ENCODE results near the gene SHISA4. TPM values are rescaled to one million over a fixed set of nuclear protein-coding genes. Genes with fewer than 3 reads are reported as not detected.
"Not testable (repeated sequence)": the region's sequence is repeated elsewhere in the genome, so short reads cannot be mapped to it uniquely, and the experiment has no call there.

SHISA4 gene, protein sequence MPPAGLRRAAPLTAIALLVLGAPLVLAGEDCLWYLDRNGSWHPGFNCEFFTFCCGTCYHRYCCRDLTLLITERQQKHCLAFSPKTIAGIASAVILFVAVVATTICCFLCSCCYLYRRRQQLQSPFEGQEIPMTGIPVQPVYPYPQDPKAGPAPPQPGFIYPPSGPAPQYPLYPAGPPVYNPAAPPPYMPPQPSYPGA
- total RNA-seq = 123 TPM
- long read RNA-seq, transcript SHISA4-202 (5 exons, 914 nt) = minor isoform, 20 of 107 reads
- long read RNA-seq, transcript SHISA4-201 (5 exons, 1,341 nt) = major isoform, 45 of 107 reads
- long read RNA-seq, partial matches to known transcripts = 37 of 107 reads
- long read RNA-seq, other reads (novel, unspliced or antisense) = 5 of 107 reads

DNA sequence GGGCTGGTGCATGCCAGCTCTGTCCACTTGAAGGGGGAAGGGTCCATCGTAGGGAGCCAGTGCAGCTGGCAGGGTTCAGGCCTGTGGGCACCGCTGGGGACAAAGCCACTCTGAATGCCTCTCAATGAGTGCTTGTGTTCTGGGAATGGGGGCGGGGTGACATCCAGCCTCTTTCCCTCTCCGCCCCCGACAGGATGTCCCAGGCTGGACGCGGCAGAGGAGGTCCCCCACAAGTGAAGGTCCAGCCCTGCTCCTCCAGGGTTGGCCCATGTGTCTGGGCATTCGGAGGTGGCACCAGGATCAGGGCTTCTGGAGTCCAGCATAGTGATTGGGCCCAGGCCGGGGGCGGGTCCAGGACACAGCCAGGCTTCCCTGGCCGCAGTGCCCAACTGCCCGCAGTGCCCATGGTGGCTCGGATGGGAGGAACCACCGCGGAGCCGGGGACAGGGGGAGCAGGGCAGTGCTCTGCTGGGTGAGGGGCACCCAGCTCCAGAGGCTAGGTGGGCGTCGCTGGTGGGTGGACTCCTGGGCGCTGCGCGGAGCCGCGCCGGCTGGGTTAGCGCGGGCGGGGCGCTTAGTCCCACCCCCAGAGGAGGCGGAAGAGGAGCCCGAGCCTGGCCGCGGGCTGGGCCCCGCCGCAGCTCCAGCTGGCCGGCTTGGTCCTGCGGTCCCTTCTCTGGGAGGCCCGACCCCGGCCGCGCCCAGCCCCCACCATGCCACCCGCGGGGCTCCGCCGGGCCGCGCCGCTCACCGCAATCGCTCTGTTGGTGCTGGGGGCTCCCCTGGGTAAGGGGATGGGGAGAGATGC lies at the start of gene SHISA4:
SHISA4 (plus strand) TSS at position 617 of the 808 bp plus-strand sequence; CDS start at position 714, 97 bp downstream.
- intact Hi-C loops (cut with DNase I) = loop anchor here (5.0 kb wide), 1 partner anchor 219 kb away; no protein-coding TSS in a partner anchor
- peak; percentile 92 for DNase-seq (ENCODE audit: low spot score)

DNA sequence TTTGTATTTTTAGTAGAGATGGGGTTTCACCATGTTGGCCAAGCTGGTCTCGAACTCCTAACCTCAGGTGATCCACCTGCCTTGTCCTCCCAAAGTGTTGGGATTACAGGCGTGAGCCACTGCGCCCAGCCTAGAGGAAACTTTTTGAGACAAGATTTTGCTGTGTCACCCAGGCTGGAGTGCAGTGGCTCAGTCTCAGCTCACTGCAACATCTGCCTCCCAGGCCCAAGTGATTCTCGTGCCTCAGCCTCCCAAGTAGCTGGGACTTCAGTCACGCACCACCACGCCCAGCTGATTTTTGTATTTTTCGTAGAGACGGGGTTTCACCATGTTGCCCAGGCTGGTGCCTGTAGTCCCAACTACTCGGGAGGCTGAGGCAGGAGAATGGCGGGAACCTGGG lies 49.6 kb upstream of the SHISA4 start:
- intact Hi-C loops (cut with DNase I); DNase-seq (ENCODE audit: low spot score): not testable (repeated sequence)

DNA sequence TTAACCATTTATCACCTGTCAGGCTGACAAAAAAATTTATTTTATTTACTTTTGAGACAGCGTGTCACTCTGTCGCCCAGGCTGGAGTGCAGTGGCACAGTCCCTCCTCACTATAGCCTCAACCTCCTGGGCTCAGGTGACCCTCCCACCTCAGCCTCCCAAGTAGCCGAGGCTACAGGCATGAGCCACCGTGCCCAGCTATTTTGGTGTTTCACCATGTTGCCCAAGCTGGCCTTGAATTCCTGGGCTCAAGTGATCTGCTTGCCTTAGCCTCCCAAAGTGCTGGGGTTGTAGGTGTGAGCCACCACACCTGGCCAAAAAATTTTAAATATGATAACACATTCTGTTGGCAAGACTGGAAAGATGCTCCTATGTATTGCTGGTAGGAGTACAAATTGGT lies 48.6 kb upstream of the SHISA4 start:
- intact Hi-C loops (cut with DNase I) = no loop called here
- DNase-seq (ENCODE audit: low spot score) = no peak

DNA sequence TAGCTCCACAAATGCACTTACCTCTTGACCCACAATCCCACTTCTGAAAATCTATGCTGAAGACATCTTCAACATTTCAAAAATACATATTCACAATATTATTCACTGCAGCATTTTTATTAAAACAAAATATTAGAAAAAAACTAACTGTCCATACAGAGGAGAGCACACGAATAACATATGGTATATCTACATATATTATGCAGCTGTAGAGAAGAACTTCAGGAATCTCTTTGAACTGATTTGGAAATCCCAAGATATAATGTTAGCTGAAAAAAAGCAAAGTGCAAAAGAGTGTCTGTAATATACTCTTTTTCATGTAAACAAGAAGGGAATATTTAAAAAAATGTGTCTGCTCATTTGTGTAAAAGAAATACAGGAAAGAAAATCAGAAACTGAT lies 48.2 kb upstream of the SHISA4 start:
- no peak for DNase-seq (ENCODE audit: low spot score)
- intact Hi-C loops (cut with DNase I) = no loop called here

DNA sequence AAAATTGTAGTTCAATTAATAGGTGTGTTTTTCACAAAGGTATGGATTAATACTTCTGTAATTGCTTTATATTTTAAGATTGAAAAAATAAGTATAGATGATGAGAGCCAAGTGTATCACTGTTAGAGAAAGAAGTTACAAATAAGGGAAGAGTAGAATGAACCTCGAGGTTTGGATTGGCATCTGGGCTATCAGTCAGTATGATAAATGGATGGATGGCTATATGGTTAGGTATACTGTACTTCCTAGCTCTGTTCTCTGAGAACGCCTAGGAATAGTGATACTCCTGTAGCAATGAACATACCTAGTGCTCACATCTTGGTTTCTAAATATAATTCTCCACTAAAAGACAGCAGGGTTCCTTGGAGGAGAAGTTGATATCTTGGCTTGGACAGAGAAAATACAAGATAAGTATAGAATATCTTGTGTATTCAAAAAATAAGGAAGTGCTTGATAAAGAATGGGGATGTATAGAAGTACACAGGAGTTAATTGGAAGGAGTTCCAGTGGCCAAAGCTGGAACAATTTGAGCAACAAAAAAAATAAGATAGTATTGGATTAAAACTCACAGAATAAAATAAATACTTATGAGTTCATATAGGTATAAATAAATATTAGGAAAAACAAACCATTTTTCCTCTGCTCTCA lies 47.3 kb upstream of the SHISA4 start:
- no peak for DNase-seq (ENCODE audit: low spot score)
- intact Hi-C loops (cut with DNase I) = no loop called here

DNA sequence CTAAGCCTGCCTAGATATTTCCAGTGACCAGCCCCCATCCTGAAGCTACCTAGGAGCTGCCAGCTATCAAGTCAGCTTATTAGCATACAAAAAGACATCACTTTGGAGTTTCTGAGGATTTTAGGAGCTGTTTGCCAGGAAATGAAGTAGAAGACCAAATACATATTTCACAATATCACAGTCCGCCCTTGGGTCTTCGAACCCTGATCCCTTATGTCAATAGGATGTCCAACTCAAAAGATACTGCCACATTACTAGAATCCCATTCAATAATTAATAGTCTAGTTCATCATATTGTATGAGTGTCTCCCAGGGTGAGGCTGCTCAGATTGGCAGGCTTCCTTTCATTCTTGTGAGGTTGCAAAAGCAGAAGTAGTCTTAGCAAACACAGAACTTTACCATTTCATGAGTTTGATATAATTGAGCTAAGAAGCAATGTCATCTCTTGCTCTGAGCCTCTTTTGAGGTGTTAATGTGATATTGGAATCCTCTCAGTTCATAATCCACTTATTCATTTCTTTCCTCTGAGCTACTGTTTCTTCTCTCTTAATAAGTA lies 46.1 kb upstream of the SHISA4 start:
- intact Hi-C loops (cut with DNase I) = no loop called here
- DNase-seq (ENCODE audit: low spot score) = no peak

DNA sequence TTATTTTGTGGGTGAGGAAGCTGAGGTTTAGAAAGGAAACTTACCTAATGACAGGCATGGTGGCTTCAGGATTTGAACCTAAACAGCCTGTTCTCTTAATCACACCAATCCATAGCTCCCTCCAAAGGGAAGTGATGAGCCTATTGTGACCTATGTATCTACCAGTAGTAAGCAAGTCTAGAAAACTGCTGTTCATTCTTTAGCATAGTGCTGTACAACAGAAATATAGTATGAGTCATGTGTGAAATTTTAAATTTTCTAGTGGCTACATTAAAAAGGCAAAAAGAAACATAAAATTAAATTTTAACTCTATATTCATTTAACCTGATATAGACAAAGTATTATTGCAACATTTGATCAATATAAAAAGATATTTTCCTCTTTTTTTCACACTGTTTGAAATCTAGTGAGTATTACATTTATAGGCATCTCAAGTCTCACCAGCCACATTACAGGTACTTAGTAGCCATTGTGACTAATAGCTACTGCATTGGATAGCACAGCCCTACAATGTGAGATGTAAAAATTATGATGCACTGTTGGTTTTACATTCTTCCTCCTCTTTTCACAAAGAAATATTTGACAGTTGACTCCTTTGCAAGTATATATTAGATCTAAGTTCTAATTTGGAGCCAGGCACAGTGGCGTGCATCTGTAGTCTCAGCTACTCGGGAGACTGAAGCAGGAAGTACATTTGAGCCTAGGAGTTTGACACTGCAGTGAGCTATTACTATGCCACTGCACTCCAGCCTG lies 43.2 kb upstream of the SHISA4 start:
- no peak for DNase-seq (ENCODE audit: low spot score)
- intact Hi-C loops (cut with DNase I) = no loop called here

DNA sequence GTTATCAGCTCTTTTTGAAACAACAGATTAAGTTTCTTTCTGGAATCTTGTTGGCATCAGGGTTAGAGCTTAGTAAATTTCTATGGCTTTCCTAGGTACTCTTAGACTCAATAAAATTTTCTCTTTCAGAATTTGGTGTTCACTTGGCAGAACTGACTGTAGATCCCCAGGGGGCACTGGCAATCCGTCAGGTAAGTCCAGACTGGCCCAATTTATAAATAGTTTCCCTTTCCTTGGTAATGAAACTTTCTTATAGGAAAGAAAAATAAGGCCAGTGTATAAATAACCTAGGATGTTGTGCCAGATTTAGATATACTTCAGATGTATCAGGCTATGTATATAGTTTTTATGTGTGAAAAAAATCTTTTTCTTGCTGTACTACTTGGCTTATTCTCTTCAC lies 41.5 kb upstream of the SHISA4 start:
- intact Hi-C loops (cut with DNase I) = no loop called here
- DNase-seq (ENCODE audit: low spot score) = no peak

DNA sequence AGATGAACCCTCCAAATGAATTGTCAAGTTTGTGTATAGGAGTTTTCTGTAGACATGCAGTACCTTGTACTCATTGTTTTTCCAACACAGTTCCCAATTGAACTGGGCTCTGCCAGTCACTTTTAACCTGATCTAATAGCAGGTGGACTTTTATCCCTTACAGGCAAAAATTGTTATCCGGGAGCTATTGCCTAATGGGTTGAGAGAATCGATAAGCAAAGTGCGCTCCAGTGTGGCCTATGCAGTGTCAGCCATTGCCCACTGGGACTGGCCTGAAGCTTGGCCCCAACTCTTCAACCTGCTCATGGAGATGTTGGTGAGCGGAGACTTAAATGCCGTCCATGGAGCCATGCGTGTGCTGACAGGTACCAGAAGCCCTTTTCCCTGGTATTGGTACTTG lies 40.5 kb upstream of the SHISA4 start:
- intact Hi-C loops (cut with DNase I) = no loop called here

DNA sequence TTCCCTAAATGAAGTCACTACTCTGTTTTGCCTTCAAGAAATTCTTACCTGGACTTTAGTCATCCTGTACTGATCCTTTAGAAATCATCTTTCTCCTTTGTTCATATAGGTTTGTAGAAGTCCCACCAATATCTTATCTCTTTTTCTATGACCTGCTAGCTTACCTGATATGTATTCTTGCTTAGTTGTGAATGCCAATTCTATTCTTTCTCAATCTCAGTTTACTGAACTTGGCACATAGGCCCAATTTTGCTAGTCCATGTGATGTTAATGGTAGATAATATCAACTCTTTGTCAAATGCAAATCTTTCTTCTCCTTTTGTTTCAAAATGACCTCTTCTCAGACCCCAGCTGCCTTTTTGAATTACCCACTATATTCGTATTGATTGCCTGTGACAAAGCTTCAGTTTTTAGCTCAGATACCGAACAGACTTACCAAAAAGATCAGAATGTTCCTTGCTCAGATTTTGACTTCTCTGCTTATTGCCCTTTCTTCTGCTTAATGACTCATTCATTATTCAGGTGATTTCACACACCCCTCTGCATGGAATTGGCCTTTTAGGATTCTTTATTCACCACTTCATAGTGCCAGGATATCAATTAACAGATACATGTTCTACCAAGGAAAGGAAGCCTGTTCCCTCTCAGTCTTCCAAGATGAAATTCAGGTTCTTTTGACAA lies 39.2 kb upstream of the SHISA4 start:
- no peak for DNase-seq (ENCODE audit: low spot score)
- intact Hi-C loops (cut with DNase I) = no loop called here

More for the DNA sequence above, 40.5 kb upstream of the SHISA4 start:
- no peak for DNase-seq (ENCODE audit: low spot score)

DNA sequence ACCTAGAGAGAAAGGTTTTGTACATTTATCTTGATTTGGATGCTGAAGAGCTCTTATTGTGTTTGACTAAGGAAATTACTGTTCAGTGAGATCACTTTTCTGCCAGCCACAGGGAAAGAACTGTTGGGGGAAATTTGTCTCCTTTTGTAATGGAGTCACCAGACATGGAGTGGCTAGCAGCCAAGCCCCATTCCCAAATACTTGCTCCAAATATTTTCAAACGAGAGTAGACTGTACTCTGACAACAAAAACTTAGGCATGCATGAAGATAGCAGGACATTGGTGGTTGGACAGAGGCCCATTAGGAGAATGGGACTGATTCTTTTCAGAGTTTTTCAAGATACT lies 38.7 kb upstream of the SHISA4 start:
- intact Hi-C loops (cut with DNase I) = no loop called here
- no peak for DNase-seq (ENCODE audit: low spot score)

DNA sequence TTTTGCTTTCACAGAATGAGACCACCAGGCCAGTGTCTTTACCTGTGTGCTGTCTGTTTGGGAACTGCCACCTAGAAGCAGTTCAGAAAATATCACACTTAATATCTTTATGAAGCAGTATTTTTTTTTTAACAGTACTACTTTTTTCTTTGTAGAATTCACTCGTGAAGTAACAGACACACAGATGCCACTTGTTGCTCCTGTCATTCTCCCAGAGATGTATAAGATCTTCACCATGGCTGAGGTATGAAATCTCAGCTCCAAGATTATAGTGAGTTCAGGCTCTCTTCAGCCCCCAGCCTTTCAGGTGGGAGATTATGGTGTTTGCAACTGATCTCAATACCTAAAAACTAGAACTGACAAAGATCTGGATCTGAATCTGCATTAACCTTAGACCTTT lies 36.7 kb upstream of the SHISA4 start:
- intact Hi-C loops (cut with DNase I) = no loop called here

DNA sequence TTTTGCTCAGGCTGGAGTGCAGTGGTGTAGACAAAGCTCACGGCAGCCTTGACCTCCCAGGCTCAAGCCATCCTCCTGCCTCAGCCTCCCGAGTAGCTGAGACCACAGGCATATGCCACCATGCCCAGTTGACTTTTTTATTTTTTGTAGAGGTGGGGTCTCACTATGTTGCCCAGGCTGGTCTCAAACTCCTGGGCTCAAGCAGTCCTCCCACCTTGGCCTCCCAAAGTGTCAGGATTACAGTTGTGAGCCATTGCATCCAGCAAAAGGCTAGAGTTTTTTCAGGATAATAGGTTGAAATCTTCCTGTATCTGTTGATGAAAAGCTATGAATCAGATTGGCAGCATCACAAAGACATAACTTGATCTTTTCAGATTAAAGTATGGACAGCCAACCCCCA lies 32.0 kb upstream of the SHISA4 start:
- intact Hi-C loops (cut with DNase I); DNase-seq (ENCODE audit: low spot score): not testable (repeated sequence)

More for the DNA sequence above, 36.7 kb upstream of the SHISA4 start:
- DNase-seq (ENCODE audit: low spot score) = no peak

DNA sequence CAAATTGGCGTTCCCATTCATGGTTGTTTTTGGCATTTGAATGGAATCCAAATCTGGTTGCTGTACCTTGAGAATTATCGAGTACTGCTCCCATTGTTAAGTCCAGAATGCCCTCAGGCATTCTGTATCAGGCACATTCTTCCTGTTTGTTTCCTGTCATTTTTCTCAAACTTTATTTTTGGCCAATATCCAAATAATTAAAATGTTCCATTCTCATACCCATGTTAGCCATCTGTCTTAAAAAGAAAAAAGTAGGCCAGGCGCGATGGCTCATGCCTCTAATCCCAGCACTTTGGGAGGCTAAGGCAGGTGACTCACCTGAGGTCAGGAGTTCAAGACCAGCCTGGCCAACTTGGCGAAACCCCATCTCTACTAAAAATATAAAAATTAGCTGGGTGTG lies 29.3 kb upstream of the SHISA4 start:
- no peak for DNase-seq (ENCODE audit: low spot score)
- intact Hi-C loops (cut with DNase I) = no loop called here

DNA sequence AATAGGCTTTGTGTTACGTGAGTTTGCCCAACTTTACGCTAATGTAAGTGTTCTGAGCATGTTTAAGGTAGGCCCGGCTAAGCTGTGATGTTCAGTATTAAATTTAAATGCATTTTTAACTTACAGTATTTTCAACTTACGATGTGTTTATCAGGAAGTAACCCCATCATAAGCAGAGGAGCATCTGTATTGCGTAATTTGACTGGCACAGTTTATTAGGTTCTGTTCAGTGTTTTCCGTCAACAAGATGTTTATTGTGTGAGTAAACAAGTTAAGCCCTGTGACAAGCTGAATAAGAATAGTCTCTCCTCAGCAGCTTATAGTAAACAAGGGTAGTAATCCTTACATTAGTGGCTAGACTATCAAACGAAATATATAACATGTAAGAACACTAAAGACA lies 27.2 kb upstream of the SHISA4 start:
- no peak for DNase-seq (ENCODE audit: low spot score)
- intact Hi-C loops (cut with DNase I) = no loop called here

DNA sequence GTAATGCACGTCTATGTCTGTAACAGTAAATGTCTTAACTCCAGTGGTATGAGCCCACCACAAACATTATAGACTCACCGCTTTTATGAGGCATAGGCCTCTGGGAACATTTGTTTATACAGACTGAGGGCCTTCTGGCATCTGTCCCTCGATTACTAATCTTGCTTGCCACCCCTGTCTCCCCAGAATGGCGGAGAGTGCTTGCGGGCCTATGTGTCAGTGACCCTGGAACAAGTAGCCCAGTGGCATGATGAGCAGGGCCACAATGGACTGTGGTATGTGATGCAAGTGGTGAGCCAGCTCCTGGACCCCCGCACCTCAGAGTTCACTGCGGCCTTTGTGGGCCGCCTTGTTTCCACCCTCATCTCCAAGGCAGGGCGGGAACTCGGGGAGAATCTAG lies 18.3 kb upstream of the SHISA4 start:
- DNase-seq (ENCODE audit: low spot score) = no peak
- intact Hi-C loops (cut with DNase I) = no loop called here

DNA sequence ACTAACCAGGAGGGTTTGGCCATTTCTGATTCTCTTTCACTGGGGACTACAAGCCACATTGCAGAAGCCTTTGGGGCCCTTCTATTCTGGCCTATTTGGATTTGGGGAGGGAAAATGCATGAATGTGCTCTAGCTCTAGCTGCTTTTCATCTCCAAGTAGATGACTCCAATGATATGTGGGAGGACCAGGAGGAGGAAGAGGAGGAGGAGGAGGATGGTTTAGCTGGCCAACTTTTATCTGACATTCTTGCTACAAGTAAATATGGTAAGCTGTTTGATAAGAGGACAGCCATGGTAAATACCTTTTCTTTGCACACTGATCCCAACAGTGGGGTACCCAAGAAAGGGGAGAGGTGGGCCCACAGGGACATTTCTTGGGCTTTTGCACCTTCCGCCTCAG lies 14.0 kb upstream of the SHISA4 start:
- no peak for DNase-seq (ENCODE audit: low spot score)
- intact Hi-C loops (cut with DNase I) = no loop called here

DNA sequence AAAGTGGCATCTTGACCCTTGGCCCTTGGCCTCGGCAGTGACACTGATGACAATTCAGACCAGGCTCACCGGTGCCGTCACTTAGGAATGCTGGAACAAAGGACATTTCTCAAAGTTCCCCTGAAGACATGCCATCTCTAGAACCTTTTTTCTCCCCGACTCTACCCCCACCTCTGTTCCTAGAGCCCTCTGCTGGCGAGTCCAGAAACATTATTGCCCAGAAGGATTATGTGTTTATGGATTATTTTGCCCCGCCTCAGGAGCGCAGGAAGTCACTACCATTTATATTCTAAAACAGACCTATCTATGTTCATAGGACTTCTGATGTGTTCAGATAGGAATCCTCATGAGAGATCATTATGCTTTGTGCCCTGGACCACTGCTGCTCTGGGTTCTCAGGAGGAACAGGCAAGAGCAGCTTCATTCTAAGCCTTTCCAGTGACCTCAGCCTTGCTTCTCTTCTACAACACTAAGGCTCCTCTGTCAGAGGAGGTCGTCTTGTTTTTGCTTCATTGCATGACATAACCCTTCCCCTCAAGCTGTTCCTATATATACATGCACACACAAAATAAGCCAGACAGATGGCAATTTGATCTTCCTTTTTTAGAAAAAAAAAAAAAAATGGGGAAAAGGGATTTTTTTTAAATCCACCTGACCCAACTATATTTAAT lies 12.4 kb upstream of the SHISA4 start:
- DNase-seq (ENCODE audit: low spot score) = no peak
- intact Hi-C loops (cut with DNase I) = no loop called here
